GM18873 (cell line): Measurements from ENCODE around the gene RHBDL1.

Experiments used
- ATAC-seq: cut with Tn5 transposase; IDR thresholded peaks from one replicate; pipeline ENCODE4 v1.9.1; 2021; ENCODE audit warnings: mild to moderate bottlenecking, moderate library complexity, moderate number of reproducible peaks; ENCODE audit not compliant: unreplicated experiment, low FRiP score

RHBDL1 gene

DNA sequence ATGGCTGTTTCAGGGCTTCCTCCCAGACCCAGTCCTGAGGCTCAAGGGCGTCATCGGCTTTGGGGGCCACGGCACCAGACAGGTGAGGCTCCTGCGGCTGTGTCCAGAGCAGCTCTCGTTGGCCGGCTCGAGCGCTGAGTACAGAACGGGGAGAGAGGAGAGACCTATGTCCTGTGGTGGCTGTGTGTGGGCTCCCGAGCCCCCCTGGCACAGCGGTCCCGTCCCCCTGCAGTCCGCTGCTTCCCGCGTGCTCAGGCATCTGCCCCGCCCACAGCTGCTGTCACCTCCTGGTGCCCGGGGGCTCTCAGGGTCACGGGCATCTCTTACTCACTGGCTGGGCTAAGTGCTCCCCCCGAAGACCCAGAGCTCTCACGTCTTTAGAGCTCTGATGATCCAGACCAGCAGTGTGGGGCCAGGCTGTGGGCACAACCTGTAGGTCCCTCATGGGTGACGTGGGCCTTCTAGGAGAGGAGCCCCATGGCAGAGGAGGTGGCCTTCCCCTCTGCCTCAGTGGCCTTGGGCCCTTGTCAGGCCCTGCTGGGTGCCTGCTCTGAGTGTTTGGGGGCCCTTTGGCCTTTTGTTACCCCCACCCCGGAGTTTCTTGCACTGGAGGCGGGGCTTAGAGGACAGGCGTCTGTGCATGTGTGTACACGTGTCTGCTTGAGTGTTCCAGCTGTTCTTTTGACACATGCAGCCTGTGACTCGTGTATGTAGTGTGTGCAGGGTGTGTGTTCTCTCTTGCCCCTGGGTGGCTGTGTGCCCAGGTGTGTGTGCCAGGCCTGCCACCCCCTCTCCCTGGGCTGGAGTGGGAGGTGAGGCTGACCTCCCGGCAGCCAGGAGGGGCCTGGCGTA, 22.8 kb upstream of the RHBDL1 start:
- ATAC-seq, result no peak

DNA sequence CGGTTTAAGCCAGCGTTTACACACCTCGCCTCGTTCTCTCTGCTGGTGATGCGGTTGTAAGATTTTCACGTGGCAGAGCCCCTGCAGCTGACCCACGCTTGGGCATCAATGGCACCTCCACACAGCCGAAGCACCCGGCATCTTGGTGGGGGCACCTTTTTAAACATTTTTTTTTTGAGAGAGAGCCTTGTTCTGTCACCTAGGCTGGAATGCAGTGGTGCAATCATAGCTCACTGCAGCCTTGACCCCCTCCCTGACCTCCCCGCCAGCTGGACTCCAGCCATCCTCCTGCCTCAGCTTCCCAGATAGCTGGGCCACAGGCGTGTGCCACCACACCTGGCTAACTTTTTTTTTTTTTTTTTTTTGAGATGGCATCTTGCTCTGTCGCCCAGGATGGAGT, 21.4 kb upstream of the RHBDL1 start:
- ATAC-seq, result no peak

DNA sequence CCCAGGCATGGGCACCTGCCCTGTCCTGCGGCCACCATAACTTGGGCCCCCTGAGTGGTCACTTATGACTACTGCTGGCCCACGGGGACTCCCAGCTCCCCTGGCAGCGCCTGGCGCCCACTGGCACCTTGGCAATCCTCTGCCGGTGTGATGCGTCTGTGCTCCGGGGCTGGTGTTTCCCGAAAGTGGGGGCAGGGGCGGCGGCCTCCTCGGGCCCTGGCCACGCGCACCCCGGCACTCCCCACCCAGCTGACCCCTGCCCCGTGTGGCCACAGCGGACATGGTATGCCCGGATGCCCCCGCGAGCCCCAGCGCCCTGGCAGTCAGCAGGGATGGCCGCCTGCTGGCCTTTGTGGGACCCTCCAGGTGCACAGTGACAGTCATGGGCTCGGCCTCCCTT, 18.0 kb upstream of the RHBDL1 start:
- no peak for ATAC-seq

DNA sequence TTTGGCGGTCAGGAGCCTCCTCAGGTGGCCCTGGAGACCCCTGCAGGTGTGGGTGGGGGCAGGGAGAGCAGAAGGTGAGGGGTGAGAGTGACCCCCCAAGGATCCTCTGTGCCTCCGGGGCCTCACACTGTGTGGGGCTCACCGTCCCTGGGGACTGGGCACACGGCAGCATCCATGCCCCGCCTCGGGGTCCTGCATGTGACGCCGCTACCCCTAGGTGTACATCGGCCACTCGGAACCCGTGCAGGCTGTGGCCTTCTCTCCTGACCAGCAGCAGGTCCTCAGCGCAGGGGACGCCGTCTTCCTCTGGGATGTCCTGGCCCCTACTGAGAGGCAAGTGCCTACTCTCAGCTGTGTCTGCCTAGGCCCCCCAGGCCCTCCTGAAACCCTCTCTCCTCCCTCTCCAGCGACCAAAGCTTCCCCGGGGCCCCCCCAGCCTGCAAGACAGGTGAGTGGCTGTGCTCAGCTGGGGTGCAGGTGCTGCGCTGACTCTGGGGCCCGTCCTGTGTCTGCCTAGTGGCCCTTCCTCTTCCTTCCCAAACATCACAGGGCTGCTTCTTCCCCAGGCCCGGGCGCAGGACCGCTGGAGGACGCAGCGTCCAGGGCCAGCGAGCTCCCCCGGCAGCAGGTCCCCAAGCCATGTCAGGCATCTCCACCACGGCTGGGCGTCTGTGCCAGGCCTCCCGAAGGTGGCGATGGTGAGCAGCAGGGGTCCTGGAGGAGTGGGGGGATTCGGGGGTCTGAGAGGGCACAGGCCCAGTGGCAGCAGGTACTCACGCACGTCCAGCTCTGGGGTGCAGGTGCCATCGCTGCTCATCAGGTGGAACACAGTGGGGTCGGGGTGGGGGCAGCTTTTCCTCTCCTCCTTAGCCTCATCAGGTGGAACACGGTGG, 16.5 kb upstream of the RHBDL1 start:
- no peak for ATAC-seq

DNA sequence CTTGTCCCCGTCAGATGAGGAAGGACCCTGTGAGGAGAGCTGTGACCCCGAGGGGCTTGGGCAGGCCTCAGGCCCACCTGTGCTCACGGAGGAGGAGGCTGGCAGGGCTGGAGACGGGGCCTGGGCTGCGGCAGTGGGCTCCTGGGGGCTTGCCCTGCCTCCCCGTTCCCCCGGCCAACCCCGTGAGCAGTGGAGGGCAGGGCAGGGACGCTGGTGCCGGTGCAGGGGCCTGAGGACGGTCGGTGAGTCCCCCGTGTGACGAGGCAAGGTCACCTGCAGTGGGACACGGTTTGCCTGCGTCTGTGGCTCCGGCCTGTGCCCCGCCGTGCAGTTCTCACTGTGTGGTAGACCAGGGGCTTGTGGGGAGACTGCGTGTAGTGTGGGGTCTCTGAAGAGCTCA, 15.9 kb upstream of the RHBDL1 start:
- ATAC-seq, result no peak

DNA sequence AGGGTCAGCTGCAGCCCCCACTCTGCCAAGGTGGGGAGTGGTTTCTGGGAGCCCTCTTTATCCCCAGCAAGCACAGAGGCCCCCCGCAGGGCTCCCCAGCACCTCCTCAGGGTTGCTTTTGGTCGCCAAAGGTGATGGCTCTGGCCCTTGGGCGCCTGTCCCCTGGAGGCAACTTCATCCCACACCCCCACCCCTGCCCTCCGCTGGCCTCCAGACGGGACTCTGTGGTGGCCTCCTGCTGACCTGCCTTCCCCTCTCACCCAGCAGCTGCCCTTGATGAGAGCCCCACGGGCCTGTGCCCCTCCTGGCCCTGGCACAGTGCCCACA, 15.4 kb upstream of the RHBDL1 start:
- ATAC-seq, result no peak

DNA sequence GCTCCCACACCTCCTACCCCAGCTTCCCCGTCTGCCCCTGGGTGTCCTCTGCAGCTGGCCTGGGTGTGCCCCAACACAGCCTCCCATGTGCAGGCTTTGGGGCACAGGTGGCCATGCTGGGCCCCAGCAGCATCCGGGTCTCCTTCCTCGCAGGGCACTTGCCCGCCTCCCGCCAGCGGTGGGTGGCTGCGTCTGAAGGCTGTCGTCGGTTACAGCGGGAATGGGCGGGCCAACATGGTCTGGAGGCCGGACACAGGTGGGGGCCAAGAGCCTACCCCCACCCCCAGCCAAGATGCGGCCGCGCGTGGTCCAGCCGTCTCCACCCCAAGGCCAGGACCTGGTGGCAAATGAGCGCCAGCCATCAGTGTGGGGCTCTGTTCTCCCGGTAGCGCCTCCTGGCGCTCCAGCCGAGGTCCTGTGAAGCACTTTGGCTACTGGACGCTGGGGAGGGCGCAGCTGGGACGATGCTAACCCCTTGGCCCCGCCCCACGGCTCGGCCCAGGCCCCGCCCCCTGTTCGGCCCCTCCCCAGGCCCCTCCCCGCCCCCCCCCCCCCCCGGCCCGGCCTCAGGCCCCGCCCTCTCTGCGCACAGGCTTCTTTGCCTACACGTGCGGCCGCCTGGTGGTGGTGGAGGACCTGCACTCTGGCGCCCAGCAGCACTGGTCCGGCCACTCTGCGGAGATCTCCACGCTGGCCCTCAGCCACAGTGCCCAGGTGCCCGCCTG, 14.8 kb upstream of the RHBDL1 start:
- ATAC-seq, result no peak

DNA sequence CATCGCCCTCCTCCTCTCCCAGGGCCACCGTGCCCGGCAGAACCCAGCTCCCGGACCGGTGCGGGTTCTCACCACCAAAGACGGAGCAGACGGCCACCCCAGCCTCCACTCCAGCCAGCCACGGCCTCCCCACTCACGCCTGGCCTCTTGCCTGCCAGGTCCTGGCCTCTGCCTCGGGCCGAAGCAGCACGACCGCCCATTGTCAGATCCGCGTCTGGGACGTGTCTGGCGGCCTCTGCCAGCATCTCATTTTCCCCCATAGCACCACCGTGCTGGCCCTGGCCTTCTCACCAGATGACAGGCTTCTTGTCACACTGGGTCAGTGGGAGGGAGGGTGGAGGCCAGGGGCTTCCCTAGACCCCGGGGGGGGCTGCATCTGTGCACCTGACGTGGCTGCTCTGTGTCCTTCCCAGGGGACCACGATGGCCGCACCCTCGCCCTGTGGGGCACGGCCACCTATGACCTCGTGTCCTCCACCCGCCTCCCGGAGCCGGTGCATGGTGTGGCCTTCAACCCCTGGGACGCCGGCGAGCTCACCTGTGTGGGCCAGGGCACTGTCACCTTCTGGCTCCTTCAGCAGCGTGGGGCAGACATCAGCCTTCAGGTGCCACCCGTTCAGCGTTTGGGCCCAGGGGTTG, 14.2 kb upstream of the RHBDL1 start:
- ATAC-seq, result no peak

DNA sequence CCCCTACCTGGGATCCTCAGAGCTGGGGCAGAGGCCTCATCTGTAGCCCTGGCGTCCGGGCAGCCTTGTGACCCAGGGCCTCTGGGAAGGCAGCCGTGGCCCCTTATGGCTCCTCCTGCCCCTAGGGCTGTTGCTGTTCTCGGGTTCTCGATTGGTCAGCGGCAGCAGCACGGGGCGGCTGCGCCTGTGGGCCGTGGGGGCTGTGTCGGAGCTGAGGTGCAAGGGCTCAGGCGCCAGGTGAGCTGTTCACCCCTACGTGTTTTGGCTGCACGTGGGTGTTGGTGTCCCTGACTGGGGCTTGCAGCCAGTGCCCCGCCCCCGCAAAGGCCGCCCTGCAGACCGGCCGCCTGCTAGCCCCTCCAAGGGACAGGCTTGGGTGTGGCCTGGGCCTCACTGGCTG, 13.4 kb upstream of the RHBDL1 start:
- ATAC-seq, result no peak

DNA sequence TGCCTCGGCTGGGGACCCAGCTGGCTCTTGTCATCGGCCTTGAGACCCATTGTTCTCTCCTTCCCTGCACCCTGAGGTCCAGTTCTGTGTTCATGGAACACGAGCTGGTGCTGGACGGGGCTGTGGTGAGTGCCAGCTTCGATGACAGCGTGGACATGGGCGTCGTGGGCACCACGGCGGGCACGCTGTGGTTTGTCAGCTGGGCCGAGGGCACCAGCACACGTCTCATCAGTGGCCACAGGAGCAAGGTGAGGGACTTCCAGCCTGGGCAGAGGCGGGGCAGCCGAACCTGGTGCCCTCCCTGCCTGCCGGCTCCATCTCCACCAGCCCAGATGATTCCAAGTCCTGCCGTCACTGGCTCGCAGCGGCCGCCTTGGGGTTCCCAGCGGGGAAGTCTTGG, 12.9 kb upstream of the RHBDL1 start:
- no peak for ATAC-seq

DNA sequence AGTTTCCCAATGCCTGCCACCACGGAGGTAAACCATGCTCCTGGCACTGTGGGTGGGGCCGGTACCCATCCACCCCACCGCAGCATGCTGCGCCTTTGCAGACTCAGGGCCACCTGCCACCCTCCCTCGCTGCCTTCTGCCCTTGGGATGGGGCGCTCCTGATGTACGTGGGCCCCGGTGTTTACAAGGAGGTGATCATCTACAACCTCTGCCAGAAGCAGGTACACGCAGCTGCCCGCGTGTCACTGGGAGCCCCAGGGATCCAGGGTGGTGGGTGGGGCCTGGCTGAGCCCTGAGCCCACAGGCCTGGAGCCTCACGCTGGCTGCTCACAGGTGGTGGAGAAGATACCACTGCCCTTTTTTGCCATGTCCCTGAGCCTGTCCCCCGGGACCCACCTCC, 8.9 kb upstream of the RHBDL1 start:
- no peak for ATAC-seq

DNA sequence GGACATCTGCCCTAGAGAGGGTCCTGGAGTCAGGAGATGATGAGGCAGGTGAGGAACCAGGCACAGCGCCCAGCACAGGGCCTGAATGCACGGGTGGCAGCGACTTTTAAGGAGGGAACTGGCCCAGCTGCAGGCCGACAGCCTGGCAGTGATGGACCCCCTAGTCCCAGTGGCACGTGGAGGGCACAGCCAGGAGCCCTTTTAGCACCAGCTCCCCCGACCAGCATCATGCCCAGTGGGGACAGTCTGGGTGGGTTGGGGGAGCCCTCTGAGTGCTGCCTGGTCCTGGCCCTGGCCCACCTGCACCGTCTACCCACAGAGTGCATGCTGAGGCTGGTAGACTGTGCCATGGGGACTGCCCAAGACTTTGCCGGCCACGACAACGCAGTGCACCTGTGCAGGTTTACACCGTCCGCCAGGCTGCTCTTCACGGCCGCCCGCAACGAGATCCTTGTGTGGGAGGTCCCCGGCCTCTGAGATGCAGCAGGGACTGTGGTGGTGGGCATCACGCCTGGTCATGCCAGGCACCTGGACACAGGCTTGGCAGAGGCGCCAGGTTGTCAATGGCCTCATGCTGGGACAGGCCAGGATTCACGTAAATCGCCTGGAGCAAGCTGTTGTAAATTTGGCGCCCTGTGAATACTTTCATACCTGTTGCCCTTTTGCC, 8.2 kb upstream of the RHBDL1 start:
- ATAC-seq, result no peak

DNA sequence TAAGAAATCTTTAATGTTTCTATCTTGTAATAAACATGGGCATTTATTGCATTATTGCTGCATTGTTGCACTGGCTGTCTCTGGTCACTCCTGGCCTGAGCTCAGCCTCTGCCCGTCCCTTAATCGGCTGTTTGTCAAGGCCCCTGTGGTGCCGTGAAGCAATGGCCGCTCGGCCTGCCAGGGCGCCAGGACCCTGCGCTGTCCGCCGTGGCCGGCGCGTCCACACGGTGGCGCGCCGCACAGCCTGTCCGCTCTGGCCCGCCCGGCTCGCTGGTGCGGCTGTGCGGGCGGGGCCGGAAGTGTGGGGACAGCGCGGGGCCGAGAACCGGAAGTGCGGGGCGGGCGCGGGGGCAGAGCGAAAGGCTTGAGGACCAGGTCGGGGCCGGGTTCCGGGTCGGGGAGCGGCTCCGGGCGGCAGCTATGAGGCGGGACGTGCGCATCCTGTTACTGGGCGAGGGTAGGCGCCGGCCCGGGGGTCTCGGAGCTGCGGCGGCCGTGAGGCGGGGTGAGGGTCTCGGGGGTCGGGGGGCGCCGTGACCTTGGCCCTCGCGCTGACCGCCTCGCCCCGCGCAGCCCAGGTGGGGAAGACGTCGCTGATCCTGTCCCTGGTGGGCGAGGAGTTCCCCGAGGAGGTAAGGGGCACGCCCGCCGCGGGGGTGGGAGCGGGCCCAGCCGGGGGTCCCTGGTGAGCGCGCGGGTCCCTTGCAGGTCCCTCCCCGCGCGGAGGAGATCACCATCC, 7.5 kb upstream of the RHBDL1 start, which contains the start of gene RHOT2:
Gene RHOT2, plus strand, starts transcription at position 353 of the 739 bp plus-strand sequence. Its CDS starts 68 bp downstream, at position 421.
- no peak for ATAC-seq

DNA sequence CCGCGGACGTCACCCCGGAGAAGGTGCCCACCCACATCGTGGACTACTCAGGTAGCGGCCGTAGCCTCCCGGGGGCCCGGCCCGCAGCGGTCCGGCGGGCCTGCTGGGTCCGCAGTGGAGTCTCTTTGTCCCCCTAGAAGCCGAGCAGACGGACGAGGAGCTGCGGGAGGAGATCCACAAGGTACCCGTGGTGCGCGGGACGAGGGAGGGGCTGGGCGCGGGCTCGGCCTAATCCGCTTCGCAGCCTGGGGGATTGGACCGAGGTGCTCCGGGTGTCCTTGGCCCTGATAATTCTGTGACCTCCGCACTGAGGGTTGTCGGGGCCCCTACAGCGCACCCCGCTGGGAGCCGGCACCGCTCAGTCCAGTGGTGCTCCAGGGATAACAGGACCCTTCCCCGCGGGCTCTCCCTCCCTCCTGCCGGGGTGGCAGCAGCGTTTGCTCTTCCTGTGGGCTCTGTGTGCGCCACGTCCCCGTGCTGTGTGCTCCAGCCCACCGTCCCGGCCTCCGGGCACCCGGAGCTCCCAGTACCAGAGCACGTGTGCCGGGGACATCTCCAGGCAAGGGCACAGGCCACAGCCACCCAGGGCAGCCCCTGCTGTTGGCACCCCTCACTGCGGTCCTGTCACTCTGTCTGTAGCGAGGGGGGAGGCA, 6.8 kb upstream of the RHBDL1 start:
- no peak for ATAC-seq

DNA sequence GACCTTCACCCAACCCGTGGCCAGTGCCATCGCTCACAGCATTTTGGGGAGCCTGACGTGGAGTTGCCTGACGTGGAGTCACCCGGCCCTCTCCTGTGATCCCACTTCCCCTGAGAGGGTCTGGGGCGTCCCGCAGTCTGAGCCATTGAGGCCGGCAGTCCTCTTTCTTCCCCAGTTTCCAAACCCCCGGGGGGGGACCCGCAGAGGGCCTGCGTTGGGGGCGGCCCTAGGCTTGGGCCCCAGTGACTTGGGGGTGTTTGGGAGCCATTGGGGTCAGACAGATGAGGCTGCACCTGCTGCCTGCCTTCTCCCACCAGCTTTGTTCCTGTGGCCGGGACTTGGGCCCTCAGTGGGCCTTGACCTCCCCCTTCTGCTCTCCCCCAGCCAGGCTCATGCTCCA, 5.8 kb upstream of the RHBDL1 start:
- no peak for ATAC-seq

DNA sequence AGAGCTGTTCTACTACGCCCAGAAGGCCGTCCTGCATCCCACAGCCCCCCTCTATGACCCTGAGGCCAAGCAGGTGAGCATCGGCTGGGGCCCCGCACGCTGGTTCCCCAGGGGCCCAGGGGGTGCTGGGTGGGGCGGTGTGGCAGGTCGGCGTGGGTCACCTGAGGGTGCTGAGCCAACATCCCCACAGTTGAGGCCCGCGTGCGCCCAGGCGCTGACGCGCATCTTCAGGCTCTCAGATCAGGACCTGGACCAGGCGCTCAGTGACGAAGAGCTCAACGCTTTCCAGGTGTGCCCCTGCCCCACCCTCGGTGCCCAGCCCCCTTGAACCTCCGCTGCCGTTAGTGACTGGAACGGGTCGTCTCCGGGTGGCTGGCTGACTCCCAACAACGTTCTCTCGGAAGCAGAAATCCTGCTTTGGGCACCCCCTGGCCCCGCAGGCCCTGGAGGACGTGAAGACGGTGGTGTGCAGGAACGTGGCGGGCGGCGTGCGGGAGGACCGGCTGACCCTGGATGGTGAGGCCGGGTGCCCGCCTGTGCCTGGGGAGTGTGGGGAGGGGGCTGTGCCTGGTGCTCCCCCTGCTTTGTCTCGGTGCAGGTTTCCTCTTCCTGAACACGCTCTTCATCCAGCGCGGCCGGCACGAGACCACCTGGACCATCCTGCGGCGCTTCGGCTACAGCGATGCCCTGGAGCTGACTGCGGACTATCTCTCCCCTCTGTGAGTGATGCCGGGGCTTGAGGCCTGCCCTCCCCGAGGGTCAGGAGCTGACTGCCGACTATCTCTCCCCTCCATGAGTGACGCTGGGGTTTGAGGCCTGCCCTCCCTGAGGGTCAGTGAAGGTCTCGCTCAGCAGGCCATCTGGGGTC, 4.8 kb upstream of the RHBDL1 start:
- no peak for ATAC-seq

DNA sequence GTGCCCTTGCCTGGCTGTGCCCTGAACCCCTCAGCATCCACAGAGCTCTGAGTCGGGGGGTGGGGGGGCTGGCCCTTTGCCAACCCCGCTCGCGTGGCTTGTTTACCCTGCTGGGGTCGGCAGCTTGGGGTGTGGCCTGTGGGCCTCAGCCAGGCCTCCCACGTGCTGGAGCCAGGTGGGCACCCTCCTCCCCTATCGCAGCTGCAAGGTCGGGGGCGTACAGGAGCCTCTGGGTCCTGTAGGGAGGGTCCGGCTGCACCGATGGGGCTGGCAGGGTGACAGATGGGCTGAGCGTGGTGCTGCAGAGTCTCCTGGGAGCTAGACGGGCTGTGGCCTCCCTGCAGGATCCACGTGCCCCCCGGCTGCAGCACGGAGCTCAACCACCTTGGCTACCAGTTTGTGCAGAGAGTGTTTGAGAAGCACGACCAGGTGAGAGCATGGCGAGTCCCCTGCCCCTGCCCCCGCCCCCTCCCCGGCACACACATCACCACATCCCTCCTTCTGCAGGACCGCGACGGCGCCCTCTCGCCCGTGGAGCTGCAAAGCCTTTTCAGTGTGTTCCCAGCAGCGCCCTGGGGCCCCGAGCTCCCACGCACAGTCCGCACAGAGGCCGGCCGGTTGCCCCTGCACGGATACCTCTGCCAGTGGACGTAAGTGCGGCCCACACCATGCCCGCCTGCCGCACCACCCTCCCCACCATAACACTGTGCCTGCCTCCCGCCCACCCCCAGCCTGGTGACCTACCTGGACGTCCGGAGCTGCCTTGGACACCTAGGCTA, 3.9 kb upstream of the RHBDL1 start:
- ATAC-seq, result no peak
